K562 (cell line): ENCODE data around the gene OLFML3. TPM values are rescaled to one million over a fixed set of nuclear protein-coding genes. Genes with fewer than 3 reads are reported as not detected.

Source experiments
- ATAC-seq: fragments of 200-7000 bp; cut with Tn5 transposase; 3 replicates; pipeline ENCODE4 v1.9.1; 2020; ENCODE audit warnings: moderate library complexity
- BruUV-seq: library from RNA; stranded (reverse); fragments of 400-500 nt; replicated peaks from 2 replicates; lab custom pipeline; 2021; lab: Mats Ljungman, UMichigan
- CTCF ChIA-PET: fragments of 300-600 bp; formaldehyde crosslinking; extraction: SDS; loops from one replicate; lab custom pipeline; 2021; ENCODE audit warnings: low intra/inter-chr PET ratio; lab: Yijun Ruan, JAX
- POLR2A ChIA-PET: fragments of 300-600, 350-650 bp; sonication (Branson Sonifier 250); formaldehyde crosslinking; extraction: SDS; loops from one replicate; lab custom pipeline; 2021; ENCODE audit warnings: antibody characterized with exemption, inconsistent platforms; lab: Yijun Ruan, JAX
- DNase-seq, 4 experiments: peaks; one replicate each; pipeline versions ENCODE4 v3.0.0 to v3.0.0-alpha.2; 2011 to 2018; ENCODE audit warnings: low spot score in 3 of 4, mixed read lengths in 3 of 4; ENCODE audit errors: extremely low read depth in 1 of 4
- FAIRE-seq: peaks from 2 replicates; lab custom pipeline; 2011; peaks lifted over from hg19 to GRCh38; lab: Jason Lieb, UNC
- H2AFZ ChIP-seq: 2 replicates; pipeline ENCODE4 v1.6.0; 2011; ENCODE audit warnings: low read depth, low read length, control low read depth, inconsistent platforms
- H3K27ac ChIP-seq: fragments of 200-600 bp; 3 replicates; pipeline ENCODE4 v1.8.0; 2011; ENCODE audit warnings: low read depth, mild to moderate bottlenecking, control low read depth, inconsistent platforms, low read length, moderate library complexity, mixed read lengths; ENCODE audit errors: extremely low read depth
- H3K27me3 ChIP-seq, 2 experiments: fragments of 300-600 bp in 1 of 2; 2 replicates in 1 of 2; 3 replicates in 1 of 2; pipeline versions ENCODE4 v1.6.0 to v1.8.0; 2011; ENCODE audit warnings: inconsistent platforms in 2 of 2, low read length in 2 of 2, mild to moderate bottlenecking in 1 of 2, mixed read lengths in 1 of 2, moderate library complexity in 1 of 2; ENCODE audit not compliant: control insufficient read depth in 2 of 2, insufficient read depth in 2 of 2
- H3K36me3 ChIP-seq: fragments of 300-600 bp; 3 replicates; pipeline ENCODE4 v1.8.0; 2011; ENCODE audit warnings: mild to moderate bottlenecking, low read length, inconsistent platforms; ENCODE audit not compliant: control insufficient read depth, insufficient read depth
- H3K4me1 ChIP-seq, 2 experiments: fragments of 200-600 bp in 1 of 2; replicated peaks in 1 of 2; 2 replicates in 1 of 2; 3 replicates in 1 of 2; pipeline versions ENCODE4 v1.5.1 to v1.8.0; 2011; ENCODE audit warnings: inconsistent platforms in 2 of 2, low read length in 2 of 2, mild to moderate bottlenecking in 1 of 2, mixed read lengths in 1 of 2, moderate library complexity in 1 of 2; ENCODE audit not compliant: control insufficient read depth in 2 of 2, insufficient read depth in 2 of 2
- H3K4me2 ChIP-seq: 2 replicates; pipeline ENCODE4 v1.6.1; 2011; ENCODE audit warnings: low read length, control low read depth, inconsistent platforms, mixed read lengths; ENCODE audit not compliant: insufficient read depth
- H3K4me3 ChIP-seq: fragments of 200-600 bp; sonication (generic), shearing (Covaris generic); 2 replicates; pipeline ENCODE4 v1.5.1; 2016; ENCODE audit warnings: control low read depth, inconsistent platforms
- H3K79me2 ChIP-seq: fragments of 200-600 bp; 3 replicates; pipeline ENCODE4 v1.8.0; 2011; ENCODE audit warnings: low read length, inconsistent platforms; ENCODE audit not compliant: control insufficient read depth, insufficient read depth
- H3K9ac ChIP-seq, 2 experiments: 2 replicates each; pipeline versions ENCODE4 v1.6.0 to v1.6.1; 2011; ENCODE audit warnings: low read depth in 2 of 2, low read length in 2 of 2, control low read depth in 1 of 2, inconsistent platforms in 1 of 2, mild to moderate bottlenecking in 1 of 2, mixed read lengths in 1 of 2; ENCODE audit not compliant: insufficient read depth in 1 of 2
- H3K9me1 ChIP-seq: one replicate; pipeline ENCODE4 v1.6.0; 2011; ENCODE audit warnings: inconsistent platforms, mild to moderate bottlenecking, low read length, moderate library complexity; ENCODE audit not compliant: control insufficient read depth, insufficient read depth
- H3K9me3 ChIP-seq: replicated peaks from 2 replicates; pipeline ENCODE4 v1.5.1; 2011; ENCODE audit warnings: low read depth, low read length, inconsistent platforms; ENCODE audit not compliant: control insufficient read depth, insufficient read depth
- H4K20me1 ChIP-seq: replicated peaks from 2 replicates; pipeline ENCODE4 v1.6.1; 2011; ENCODE audit warnings: low read length, inconsistent platforms, mixed read lengths; ENCODE audit not compliant: control insufficient read depth, insufficient read depth
- E2F1 ChIP-seq: sonication (generic); formaldehyde crosslinking; IDR thresholded peaks from 2 replicates; pipeline ENCODE4 v1.8.1; 2023; ENCODE audit warnings: mild to moderate bottlenecking, missing genetic modification reagents, moderate library complexity
- ESRRA ChIP-seq: fragments of 450-650 bp; IDR thresholded peaks from 2 replicates; pipeline ENCODE4 v1.6.1; 2014; ENCODE audit warnings: low read depth, mild to moderate bottlenecking, moderate library complexity, borderline replicate concordance
- HDAC6 ChIP-seq: IDR thresholded peaks from 2 replicates; pipeline ENCODE4 v1.6.1; 2012; ENCODE audit warnings: low read depth, mild to moderate bottlenecking, control low read depth, inconsistent platforms, low read length, moderate library complexity
- HDAC8 ChIP-seq: fragments of 450-650 bp; IDR thresholded peaks from 2 replicates; pipeline ENCODE4 v1.6.1; 2016; ENCODE audit warnings: mild to moderate bottlenecking, missing genetic modification characterization, moderate library complexity, missing compliant biosample characterization
- HIVEP1 ChIP-seq: fragments of 250-450 bp; sonication (Bioruptor Pico); IDR thresholded peaks from 2 replicates; pipeline ENCODE4 v1.4.0; 2020; ENCODE audit warnings: mild to moderate bottlenecking
- MAX ChIP-seq: sonication (generic); formaldehyde crosslinking; IDR thresholded peaks from 2 replicates; pipeline ENCODE4 v1.9.0; 2022; ENCODE audit warnings: mild to moderate bottlenecking, missing genetic modification reagents
- MTF1 ChIP-seq: fragments of 250-450 bp; sonication (Bioruptor Pico); IDR thresholded peaks from 2 replicates; pipeline ENCODE4 v1.9.0; 2021; ENCODE audit warnings: moderate library complexity, mild to moderate bottlenecking, inconsistent platforms, borderline replicate concordance
- RBM25 ChIP-seq: fragments of 200-400 bp; formaldehyde crosslinking; IDR thresholded peaks from 2 replicates; pipeline ENCODE4 v1.6.1; 2018; ENCODE audit warnings: low read length, low read depth, moderate library complexity; ENCODE audit not compliant: severe bottlenecking
- SP2 ChIP-seq: IDR thresholded peaks from 2 replicates; pipeline ENCODE4 v1.6.1; 2011; ENCODE audit warnings: mild to moderate bottlenecking, low read depth, low read length, moderate library complexity; ENCODE audit not compliant: poor library complexity, severe bottlenecking; ENCODE audit errors: extremely low read depth
- USF2 ChIP-seq: sonication (generic); formaldehyde crosslinking; IDR thresholded peaks from 2 replicates; pipeline ENCODE4 v1.5.0; 2020; ENCODE audit warnings: missing genetic modification reagents
- WHSC1 ChIP-seq: IDR thresholded peaks from one replicate; pipeline ENCODE4 v1.6.1; 2012; ENCODE audit warnings: low read length, control low read depth, inconsistent platforms
- ZNF274 ChIP-seq: IDR thresholded peaks from 2 replicates; pipeline ENCODE4 v1.6.1; 2011; ENCODE audit warnings: low read depth, mild to moderate bottlenecking, low read length, moderate library complexity, borderline replicate concordance
- ZNF57 ChIP-seq: fragments of 450-650 bp; formaldehyde crosslinking; IDR thresholded peaks from 2 replicates; pipeline ENCODE4 v1.4.0; 2020; ENCODE audit warnings: mild to moderate bottlenecking, moderate library complexity
- WGBS: fragments of 100-300 bp; shearing (Covaris generic); methylation state at CpG from one replicate; pipeline ENCODE4 v1.1.6; 2016; ENCODE audit warnings: low coverage, mixed read lengths; ENCODE audit not compliant: insufficient coverage; ENCODE audit errors: missing lambda C conversion rate; 5-methylcytosine and 5-hydroxymethylcytosine counted together
- in situ Hi-C: fragments of 300-500 bp; cut with MboI; formaldehyde crosslinking; loops from 4 replicates; pipeline ENCODE4 v1.15.0; 2018; ENCODE audit warnings: inconsistent platforms, mixed read lengths
- intact Hi-C: fragments of 100-400 bp; cut with micrococcal nuclease; formaldehyde crosslinking; loops from 2 replicates; pipeline ENCODE4 v1.14.2; 2022
- polyA plus RNA-seq, 8 experiments: library from polyadenylated mRNA; depleted of rRNA in 4 of 8; stranded (reverse) in 5 of 8; unstranded in 3 of 8; fragments of >200 nt; fragmentation: Nextera tagmentation in 2 of 8; fragmentation: Illumina TruSeq in 1 of 8; extraction: Ambion mirVana in 2 of 8; extraction: Trizol in 1 of 8; gene quantifications; 2 replicates each; pipeline versions ENCODE4 v1.2.1 to v1.2.3, GENCODE V29; 2011 to 2014; ENCODE audit warnings: inconsistent platforms in 1 of 8, missing spikeins in 1 of 8
- total RNA-seq, 7 experiments: library from RNA; depleted of rRNA in 6 of 7; stranded (reverse); fragments of >200 nt in 6 of 7; fragmentation: Illumina TruSeq in 2 of 7; extraction: Trizol in 2 of 7; gene quantifications; 2 replicates each; pipeline versions ENCODE4 v1.2.1 to v1.2.3, GENCODE V29; 2011 to 2021; ENCODE audit warnings: low replicate concordance in 1 of 7

Gene OLFML3
- total and polyA plus RNA-seq, 9 of the 15 experiments (the other 6 are each of a cell fraction or from before 2014, with no cell fraction given) = 0.07 to 0.13 (median 0.07) TPM; not detected in 6

GRCh38 chr1:113983826-113984225, 4.6 kb downstream of the OLFML3 start:
- DNase-seq (no peak), ATAC-seq (no peak), FAIRE-seq (no peak)
- CTCF ChIA-PET = interaction anchor here (0.6 kb wide), 2 partner anchors 352 to 844 kb away, joined by 3 to 4 read pairs; no protein-coding TSS in a partner anchor
- 6% methylated on average over 7 of the region's 7 CpGs for WGBS
- Histone ChIP-seq H3K4me2 (no peak overlapping the region), H2AFZ (no peak overlapping the region), H3K9me1 (no peaks in the 10 kb centered on the region), H3K9ac (no peak overlapping the region), H3K27me3 (peaks cover 23 to 66% of the 10 kb centered on the region in 2 experiments; a peak in 4 of 5 replicates), H3K4me1 (peaks cover 4 to 8% of the 10 kb centered on the region in 2 experiments; a peak in 2 of 5 replicates), H3K4me3 (no peak overlapping the region), H3K27ac (no peak overlapping the region), H3K79me2 (no peaks in the 10 kb centered on the region), H3K9me3 (no peaks in the 10 kb centered on the region), H4K20me1 (0 out of 2 replicates have a peak, but pooled peaks cover 3% of the 10 kb centered on the region), H3K36me3 (no peaks in the 10 kb centered on the region)
- in situ Hi-C loops = loop anchor here (10.0 to 25.0 kb wide), 2 partner anchors 291 to 1078 kb away; no protein-coding TSS in a partner anchor
- intact Hi-C loops = no loop called here
- POLR2A ChIA-PET = interaction anchor here (0.5 kb wide), 1 partner anchor 561 kb away, joined by 3 read pairs; no protein-coding TSS in a partner anchor
- TF ChIP-seq WHSC1 = no peak
- TF ChIP-seq ESRRA = no peak
- BruUV-seq = no TSS peak

GRCh38 chr1:113984710-113985109, 5.4 kb downstream of the OLFML3 start:
- H3K4me2 ChIP-seq = no peak overlapping the region
- no peak for ATAC-seq
- no peak overlapping the region for H3K9ac ChIP-seq
- H3K36me3 ChIP-seq = no peaks in the 10 kb centered on the region
- ChIA-PET POLR2A (interaction anchor here (1.1 kb wide), 1 partner anchor 298 kb away, joined by 3 read pairs; no protein-coding TSS in a partner anchor), CTCF (no interaction called here)
- no TSS peak for BruUV-seq
- H3K27me3 ChIP-seq = peaks cover 23 to 66% of the 10 kb centered on the region in 2 experiments; a peak in 4 of 5 replicates
- H3K9me3 ChIP-seq = no peaks in the 10 kb centered on the region
- no peak overlapping the region for H2AFZ ChIP-seq
- no peak for DNase-seq
- H3K79me2 ChIP-seq = no peaks in the 10 kb centered on the region
- no peak for FAIRE-seq
- H3K27ac ChIP-seq = no peak overlapping the region
- no peaks in the 10 kb centered on the region for H4K20me1 ChIP-seq
- H3K4me3 ChIP-seq = no peak overlapping the region
- peaks cover 0 to 8% of the 10 kb centered on the region in 2 experiments; a peak in 1 of 5 replicates for H3K4me1 ChIP-seq
- intact Hi-C loops (no loop called here), in situ Hi-C loops (loop anchor here (10.0 to 25.0 kb wide), 2 partner anchors 290 to 1078 kb away; no protein-coding TSS in a partner anchor)
- H3K9me1 ChIP-seq = no peaks in the 10 kb centered on the region
- 5% methylated on average over 4 of the region's 4 CpGs for WGBS
- TF ChIP-seq MTF1 (CRISPR knock-in tag) (no peak), ZNF274 (no peak), USF2 (CRISPR knock-in tag) (no peak), HDAC8 (no peak), HIVEP1 (CRISPR knock-in tag) (no peak), ZNF57 (CRISPR knock-in tag) (no peak), E2F1 (CRISPR knock-in tag) (no peak), HDAC6 (no peak), MAX (CRISPR knock-in tag) (no peak), SP2 (no peak), RBM25 (no peak)
